Thymus (tissue), 11 donors: ENCODE data around the gene ERC2. TPM values are rescaled to one million over a fixed set of nuclear protein-coding genes. Genes with fewer than 3 reads are reported as not detected.

ENCODE experiments used
- DNase-seq, 9 donors: peaks; one replicate each; pipeline ENCODE4 v3.0.0-alpha.2; 2013; ENCODE audit warnings: low spot score in 9 of 9, low read depth in 6 of 9, missing footprints in 1 of 9
- H3K27ac ChIP-seq, 2 donors: one replicate each; pipeline ENCODE4 v1.5.1; 2013; ENCODE audit warnings: control low read depth in 1 of 2, low read depth in 1 of 2, low read length in 1 of 2, mild to moderate bottlenecking in 1 of 2, moderate library complexity in 1 of 2
- H3K27me3 ChIP-seq, 2 donors: one replicate each; pipeline ENCODE4 v1.5.1; 2013; ENCODE audit warnings: low read length in 1 of 2; ENCODE audit not compliant: control insufficient read depth in 2 of 2, insufficient read depth in 1 of 2
- H3K36me3 ChIP-seq, 2 donors: one replicate each; pipeline ENCODE4 v1.5.1; 2013; ENCODE audit warnings: low read length in 1 of 2, mild to moderate bottlenecking in 1 of 2, moderate library complexity in 1 of 2; ENCODE audit not compliant: control insufficient read depth in 2 of 2, insufficient read depth in 2 of 2
- H3K4me1 ChIP-seq, 2 donors: one replicate each; pipeline ENCODE4 v1.5.1; 2013; ENCODE audit warnings: low read length in 2 of 2; ENCODE audit not compliant: control insufficient read depth in 2 of 2, insufficient read depth in 2 of 2
- H3K4me3 ChIP-seq, 2 donors: one replicate each; pipeline ENCODE4 v1.5.1; 2013; ENCODE audit warnings: low read length in 2 of 2, control low read depth in 1 of 2, mild to moderate bottlenecking in 1 of 2
- H3K9me3 ChIP-seq, 2 donors: one replicate each; pipeline ENCODE4 v1.5.1; 2013; ENCODE audit warnings: low read length in 1 of 2, mild to moderate bottlenecking in 1 of 2; ENCODE audit not compliant: control insufficient read depth in 2 of 2, insufficient read depth in 1 of 2
- WGBS: extraction: QIAGEN DNeasy Blood & Tissue Kit; methylation state at CpG from one replicate; pipeline ENCODE4 v1.1.7; 2013; 5-methylcytosine and 5-hydroxymethylcytosine counted together
- polyA plus RNA-seq: library from polyadenylated mRNA; stranded (reverse); fragments of 200-250 nt; gene quantifications from one replicate; pipeline ENCODE4 v1.2.3, GENCODE V29; 2013
- total RNA-seq: library from RNA; stranded (reverse); fragments of 120-200 nt; gene quantifications from one replicate; pipeline ENCODE4 v1.2.4, GENCODE V29; 2013
- donor health status: healthy.

The ERC2 gene
- total and polyA plus RNA-seq, 2 donors, result 0.28 to 0.50 TPM

GRCh38 chr3:55543181-55543614 lies 925.1 kb downstream of the ERC2 start:
- H3K27me3 ChIP-seq, result no peaks in the 10 kb centered on the region
- 97% methylated on average over 12 of the region's 12 CpGs for WGBS

GRCh38 chr3:55541456-55541855 lies 926.8 kb downstream of the ERC2 start:
- Histone ChIP-seq H3K27ac (no peak overlapping the region), H3K4me1 (peaks cover 0 to 2% of the 10 kb centered on the region in 2 donors), H3K27me3 (no peaks in the 10 kb centered on the region), H3K4me3 (no peak overlapping the region), H3K9me3 (no peaks in the 10 kb centered on the region), H3K36me3 (no peaks in the 10 kb centered on the region)
- 37% methylated on average over 2 of the region's 2 CpGs for WGBS
- no peak for DNase-seq

More at GRCh38 chr3:55543181-55543614, 925.1 kb downstream of the ERC2 start:
- H3K9me3 ChIP-seq, result no peaks in the 10 kb centered on the region
- no peak overlapping the region for H3K27ac ChIP-seq
- no peak overlapping the region for H3K4me3 ChIP-seq
- DNase-seq, result no peak
- H3K36me3 ChIP-seq, result no peaks in the 10 kb centered on the region
- H3K4me1 ChIP-seq, result peaks cover 0 to 8% of the 10 kb centered on the region in 2 donors

- Histone ChIP-seq H3K27me3 (no peaks in the 10 kb centered on the region), H3K4me1 (peaks cover 0 to 2% of the 10 kb centered on the region in 2 donors), H3K36me3 (no peaks in the 10 kb centered on the region), H3K27ac (no peak overlapping the region), H3K4me3 (no peak overlapping the region), H3K9me3 (no peaks in the 10 kb centered on the region)
- DNase-seq, result no peak
- WGBS, result 95% methylated on average over 3 of the region's 3 CpGs
Observed at GRCh38 chr3:55541016-55541415, 927.3 kb downstream of the ERC2 start.

- Histone ChIP-seq H3K4me3 (no peak overlapping the region), H3K36me3 (no peaks in the 10 kb centered on the region), H3K4me1 (peaks cover 0 to 2% of the 10 kb centered on the region in 2 donors), H3K9me3 (no peaks in the 10 kb centered on the region), H3K27ac (no peak overlapping the region), H3K27me3 (no peaks in the 10 kb centered on the region)
- 85% methylated on average over 5 of the region's 5 CpGs for WGBS
- no peak for DNase-seq
Observed at GRCh38 chr3:55540579-55540978, 927.7 kb downstream of the ERC2 start.

GRCh38 chr3:55538158-55538557 lies 930.1 kb downstream of the ERC2 start:
- H3K4me3 ChIP-seq, result no peak overlapping the region
- no peaks in the 10 kb centered on the region for H3K9me3 ChIP-seq
- no peaks in the 10 kb centered on the region for H3K27me3 ChIP-seq
- no peak for DNase-seq
- no peak overlapping the region for H3K27ac ChIP-seq
- H3K36me3 ChIP-seq, result no peaks in the 10 kb centered on the region
- peaks cover 0 to 2% of the 10 kb centered on the region in 2 donors for H3K4me1 ChIP-seq
- WGBS, result 95% methylated on average over 4 of the region's 4 CpGs

- DNase-seq, result no peak
- no peak overlapping the region for H3K27ac ChIP-seq
- no peaks in the 10 kb centered on the region for H3K9me3 ChIP-seq
- H3K4me3 ChIP-seq, result no peak overlapping the region
- 98% methylated on average over 3 of the region's 3 CpGs for WGBS
- H3K4me1 ChIP-seq, result peaks cover 0 to 2% of the 10 kb centered on the region in 2 donors
- H3K27me3 ChIP-seq, result no peaks in the 10 kb centered on the region
- no peaks in the 10 kb centered on the region for H3K36me3 ChIP-seq
Observed at GRCh38 chr3:55537563-55537962, 930.7 kb downstream of the ERC2 start.

GRCh38 chr3:55537129-55537528 lies 931.1 kb downstream of the ERC2 start:
- H3K36me3 ChIP-seq, result no peaks in the 10 kb centered on the region
- H3K27me3 ChIP-seq, result no peaks in the 10 kb centered on the region
- H3K9me3 ChIP-seq, result no peaks in the 10 kb centered on the region
- WGBS, result 95% methylated on average over 7 of the region's 7 CpGs
- no peak overlapping the region for H3K27ac ChIP-seq
- H3K4me3 ChIP-seq, result no peak overlapping the region
- no peak for DNase-seq
- peaks cover 0 to 2% of the 10 kb centered on the region in 2 donors for H3K4me1 ChIP-seq

GRCh38 chr3:55534876-55535275 lies 933.4 kb downstream of the ERC2 start:
- no peaks in the 10 kb centered on the region for H3K9me3 ChIP-seq
- H3K27me3 ChIP-seq, result no peaks in the 10 kb centered on the region
- no peak overlapping the region for H3K4me3 ChIP-seq
- 84% methylated on average over 2 of the region's 2 CpGs for WGBS
- no peak for DNase-seq
- no peaks in the 10 kb centered on the region for H3K36me3 ChIP-seq
- H3K27ac ChIP-seq, result no peak overlapping the region
- no peaks in the 10 kb centered on the region for H3K4me1 ChIP-seq

GRCh38 chr3:55532806-55533205 lies 935.5 kb downstream of the ERC2 start:
- WGBS, result 97% methylated on average over 3 of the region's 3 CpGs
- no peak overlapping the region for H3K27ac ChIP-seq
- H3K27me3 ChIP-seq, result no peaks in the 10 kb centered on the region
- no peaks in the 10 kb centered on the region for H3K4me1 ChIP-seq
- no peaks in the 10 kb centered on the region for H3K36me3 ChIP-seq
- DNase-seq, result no peak
- H3K9me3 ChIP-seq, result no peaks in the 10 kb centered on the region
- no peak overlapping the region for H3K4me3 ChIP-seq

GRCh38 chr3:55531321-55531720 lies 936.9 kb downstream of the ERC2 start:
- no peaks in the 10 kb centered on the region for H3K9me3 ChIP-seq
- WGBS, result 85% methylated on average over 1 of the region's 1 CpG
- no peak overlapping the region for H3K4me3 ChIP-seq
- H3K27me3 ChIP-seq, result no peaks in the 10 kb centered on the region
- DNase-seq, result no peak
- no peak overlapping the region for H3K27ac ChIP-seq
- no peaks in the 10 kb centered on the region for H3K4me1 ChIP-seq
- H3K36me3 ChIP-seq, result no peaks in the 10 kb centered on the region
